T-helper 9 cell (primary cell): ENCODE results near the gene OR2T35.

Experiments used
- DNase-seq: peaks from one replicate; pipeline ENCODE4 v3.0.0-alpha.2; 2020

Gene OR2T35

GRCh38 chr1:248625971-248626370 lies 19.1 kb downstream of the OR2T35 start:
- DNase-seq: no peak

- no peak for DNase-seq
Measured at GRCh38 chr1:248625166-248625565, 19.9 kb downstream of the OR2T35 start.

- no peak for DNase-seq
Measured at GRCh38 chr1:248622570-248623001, 22.5 kb downstream of the OR2T35 start.

GRCh38 chr1:248621770-248622169 lies 23.3 kb downstream of the OR2T35 start:
- DNase-seq: no peak

- DNase-seq: peak; percentile 16
Measured at GRCh38 chr1:248618878-248619277, 26.2 kb downstream of the OR2T35 start.

GRCh38 chr1:248618119-248618518 lies 27.0 kb downstream of the OR2T35 start:
- no peak for DNase-seq

GRCh38 chr1:248613742-248614141 lies 31.3 kb downstream of the OR2T35 start:
- no peak for DNase-seq

GRCh38 chr1:248611883-248612414 lies 33.1 kb downstream of the OR2T35 start:
- no peak for DNase-seq

GRCh38 chr1:248610301-248610700 lies 34.8 kb downstream of the OR2T35 start:
- DNase-seq: no peak

- DNase-seq: no peak
Measured at GRCh38 chr1:248599396-248599795, 45.7 kb downstream of the OR2T35 start.

GRCh38 chr1:248597589-248597988 lies 47.5 kb downstream of the OR2T35 start, which contains the start of gene OR2T10:
OR2T10 (minus strand) TSS chr1:248597700; CDS start chr1:248593768, 3,932 bp downstream.
- DNase-seq: no peak

GRCh38 chr1:248596615-248597014 lies 48.5 kb downstream of the OR2T35 start:
- DNase-seq: no peak

- no peak for DNase-seq
Measured at GRCh38 chr1:248593226-248593625, 51.9 kb downstream of the OR2T35 start.

- DNase-seq: no peak
Measured at GRCh38 chr1:248592655-248593054, 52.4 kb downstream of the OR2T35 start.

GRCh38 chr1:248590055-248590454 lies 55.0 kb downstream of the OR2T35 start:
- DNase-seq: no peak

GRCh38 chr1:248589334-248589733 lies 55.7 kb downstream of the OR2T35 start:
- DNase-seq: no peak
